Neural crest cell (in vitro differentiated cells): Measurements from ENCODE around the gene MARK3. TPM values are rescaled to one million over a fixed set of nuclear protein-coding genes. Genes with fewer than 3 reads are reported as not detected.
"Not testable (repeated sequence)": the region's sequence is repeated elsewhere in the genome, so short reads cannot be mapped to it uniquely, and the experiment has no call there.

Source experiments
- DNase-seq: peaks from one replicate; pipeline ENCODE4 v3.0.0; 2021; ENCODE audit warnings: low read depth, mixed read lengths, low spot score
- H3K27ac Mint-ChIP-seq: one replicate; pipeline ENCODE4 v1.8.0; 2021; ENCODE audit warnings: mild to moderate bottlenecking, mixed read lengths; ENCODE audit not compliant: unreplicated experiment
- H3K27me3 Mint-ChIP-seq: 2 replicates; pipeline ENCODE4 v1.8.0; 2021; ENCODE audit warnings: low read depth, mild to moderate bottlenecking, mixed read lengths
- H3K36me3 Mint-ChIP-seq: 2 replicates; pipeline ENCODE4 v1.8.0; 2021; ENCODE audit warnings: low read depth, mild to moderate bottlenecking, mixed read lengths
- H3K4me1 Mint-ChIP-seq: 2 replicates; pipeline ENCODE4 v1.8.0; 2021; ENCODE audit warnings: mixed read lengths
- H3K4me3 Mint-ChIP-seq: one replicate; pipeline ENCODE4 v1.8.0; 2021; ENCODE audit warnings: mild to moderate bottlenecking, mixed read lengths
- H3K9me3 Mint-ChIP-seq: 2 replicates; pipeline ENCODE4 v1.8.0; 2021; ENCODE audit warnings: mixed read lengths
- CTCF ChIP-seq: fragments of 200-600 bp; sonication (generic); conservative IDR thresholded peaks from 2 replicates; pipeline ENCODE4 v1.5.0; 2021; ENCODE audit warnings: antibody characterized with exemption, mild to moderate bottlenecking
- total RNA-seq: library from RNA; stranded (reverse); gene quantifications from 2 replicates; pipeline ENCODE4 v1.2.1, GENCODE V29; 2021

The MARK3 gene
- total RNA-seq, 1 donor from 2014 or later, result 98.8 TPM

- Mint-ChIP-seq H3K27ac (no peak overlapping the region), H3K4me3 (peak overlapping the region; percentile 57)
- no peak for TF ChIP-seq CTCF
These were observed 125.8 kb downstream of the MARK3 start for GRCh38 chr14:103510724-103511693.

GRCh38 chr14:103512180-103512579 lies 127.0 kb downstream of the MARK3 start:
- peaks cover 11% of the 10 kb centered on the region for H3K4me1 Mint-ChIP-seq
- not testable (repeated sequence) for H3K27ac Mint-ChIP-seq

More at GRCh38 chr14:103510724-103511693, 125.8 kb downstream of the MARK3 start:
- no peak for DNase-seq
- no peaks in the 10 kb centered on the region for H3K27me3 Mint-ChIP-seq
- peaks cover 4% of the 10 kb centered on the region for H3K4me1 Mint-ChIP-seq
- peaks cover 8% of the 10 kb centered on the region for H3K36me3 Mint-ChIP-seq
- H3K9me3 Mint-ChIP-seq, result no peaks in the 10 kb centered on the region

DNA sequence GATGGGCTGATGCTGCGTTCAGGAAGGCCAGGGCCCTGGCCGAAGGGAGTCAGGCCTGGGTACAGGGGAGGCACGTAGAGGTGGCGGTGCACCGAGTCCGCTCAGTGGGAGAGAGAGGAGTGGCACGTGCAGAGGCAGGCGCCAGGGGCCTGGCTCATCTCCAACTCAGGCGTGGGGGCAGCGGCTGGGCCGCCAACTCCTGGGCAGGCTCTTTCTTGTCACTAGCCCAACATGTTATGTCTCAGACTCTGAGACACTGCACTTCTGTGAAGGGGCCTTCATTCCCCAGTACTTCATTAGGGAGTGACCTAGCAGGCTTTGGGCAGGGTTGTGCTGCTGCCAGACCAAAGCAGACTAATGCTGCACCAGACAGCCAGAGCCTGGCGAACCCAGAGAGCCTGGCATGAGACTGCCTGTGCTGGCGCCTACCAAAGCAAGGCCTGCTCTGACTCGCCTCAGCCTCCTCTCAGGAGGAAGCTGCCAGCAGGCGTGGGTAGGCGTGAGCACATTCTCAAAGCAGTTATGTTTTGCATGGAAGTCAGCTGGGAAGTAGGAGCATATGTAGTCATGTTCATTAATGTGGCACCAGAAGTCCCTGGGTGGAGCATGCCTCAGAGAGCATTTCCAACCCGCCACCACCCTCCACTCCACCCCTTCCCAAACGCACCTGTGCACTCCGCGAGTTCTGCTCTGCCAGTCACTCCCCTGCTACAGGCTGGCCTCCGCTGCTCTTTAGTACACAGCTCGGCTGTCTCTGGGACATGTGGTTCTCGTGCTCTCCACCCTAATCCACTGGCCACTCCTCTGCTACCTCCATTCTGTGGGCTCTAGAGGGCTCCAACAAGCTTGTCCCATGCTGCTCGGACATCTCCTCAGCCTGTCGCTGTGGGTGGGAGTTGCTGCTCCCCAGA lies 127.7 kb downstream of the MARK3 start:
- DNase-seq, result no peak
- Mint-ChIP-seq H3K4me3 (peak overlapping the region; percentile 44), H3K4me1 (peaks cover 16% of the 10 kb centered on the region), H3K36me3 (peaks cover 6% of the 10 kb centered on the region), H3K9me3 (no peaks in the 10 kb centered on the region), H3K27me3 (peaks cover 13% of the 10 kb centered on the region), H3K27ac (peak overlapping the region; percentile 31)
- no peak for TF ChIP-seq CTCF

More at GRCh38 chr14:103512180-103512579, 127.0 kb downstream of the MARK3 start:
- not testable (repeated sequence) for H3K9me3 Mint-ChIP-seq, H3K36me3 Mint-ChIP-seq, H3K27me3 Mint-ChIP-seq, DNase-seq, H3K4me3 Mint-ChIP-seq

DNA sequence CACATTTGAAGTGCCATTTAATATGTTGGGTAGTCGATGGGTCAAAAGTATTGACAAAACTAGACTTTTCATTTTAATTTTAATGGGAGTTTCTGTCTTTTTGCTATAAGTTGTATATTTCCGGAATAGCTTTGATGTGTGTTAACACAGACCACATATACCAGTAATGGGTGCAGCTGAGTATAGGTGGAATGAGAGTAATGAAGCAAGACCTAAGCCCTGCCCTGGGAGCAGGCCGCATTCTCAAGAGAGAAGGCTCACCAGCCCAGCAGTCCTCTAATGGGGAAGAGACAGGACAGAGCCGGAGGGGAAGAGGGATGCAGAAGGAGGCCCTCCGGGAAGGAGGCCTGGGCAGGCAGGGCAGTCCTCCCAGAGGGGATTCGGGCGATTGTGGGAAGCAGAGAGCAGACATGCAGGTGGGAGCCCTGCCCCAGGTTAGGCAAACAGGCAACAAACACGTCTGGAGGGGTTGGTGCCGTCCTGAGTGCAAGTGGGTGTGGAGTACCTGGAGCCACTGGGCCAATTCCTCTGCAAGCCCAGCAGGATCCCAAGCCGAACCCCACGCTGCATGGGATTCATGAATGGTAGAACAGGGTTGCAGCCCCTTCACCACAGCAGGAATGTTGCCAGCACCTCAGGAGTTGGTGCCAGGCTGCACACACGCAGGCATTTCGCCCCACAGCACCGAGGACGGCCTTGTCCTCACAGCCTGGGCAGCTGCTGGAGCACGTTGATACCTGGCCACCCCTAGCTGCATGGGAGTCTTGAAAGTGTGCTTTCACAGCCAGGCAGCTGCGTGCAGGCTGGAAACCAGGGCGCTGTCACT lies 129.6 kb downstream of the MARK3 start:
- peak overlapping the region; percentile 64 for H3K4me3 Mint-ChIP-seq
- DNase-seq, result no peak
- H3K36me3 Mint-ChIP-seq, result peaks cover 14% of the 10 kb centered on the region
- no peaks in the 10 kb centered on the region for H3K9me3 Mint-ChIP-seq
- no peak for TF ChIP-seq CTCF
- H3K27ac Mint-ChIP-seq, result no peak overlapping the region
- peaks cover 23% of the 10 kb centered on the region for H3K27me3 Mint-ChIP-seq
- peaks cover 26% of the 10 kb centered on the region for H3K4me1 Mint-ChIP-seq

DNA sequence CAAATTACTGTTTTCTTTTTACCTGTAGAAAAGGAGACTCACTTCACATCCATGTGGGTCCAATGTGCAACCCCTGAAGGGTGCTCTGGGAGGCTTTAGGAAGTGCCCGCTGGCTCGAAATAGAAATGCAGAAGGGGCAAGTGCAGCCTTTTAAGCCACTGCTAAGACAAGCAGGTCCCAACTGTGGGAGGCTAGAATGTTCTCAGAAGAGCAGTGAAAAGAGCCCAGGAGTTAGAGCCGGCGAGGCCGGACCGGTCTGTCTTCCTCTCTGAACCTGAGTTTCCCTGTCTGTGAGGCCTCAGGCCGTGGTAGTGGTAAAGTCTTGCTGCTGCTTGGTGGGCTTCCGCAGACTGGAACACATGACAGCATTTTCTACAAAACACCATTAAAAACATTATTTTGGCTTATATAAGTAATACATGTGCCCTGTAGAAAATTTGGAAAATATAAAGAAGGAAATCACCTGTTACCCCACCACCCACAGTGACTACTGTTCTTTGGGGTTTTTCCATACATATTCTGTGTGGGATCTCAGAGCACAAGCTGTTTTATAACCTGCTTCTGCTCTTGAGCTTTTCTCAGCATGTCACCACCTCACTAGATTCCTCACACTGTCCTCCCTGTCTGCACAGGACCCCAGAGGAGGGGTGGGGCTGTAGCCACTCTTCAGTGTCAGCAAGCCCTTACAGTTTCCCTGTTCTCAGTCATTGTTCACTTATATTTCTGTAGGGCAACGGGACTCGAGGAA lies 131.4 kb downstream of the MARK3 start:
- Mint-ChIP-seq H3K36me3 (peaks cover 11% of the 10 kb centered on the region), H3K4me1 (peaks cover 26% of the 10 kb centered on the region), H3K9me3 (no peaks in the 10 kb centered on the region), H3K27me3 (peaks cover 23% of the 10 kb centered on the region), H3K4me3 (peak overlapping the region; percentile 83), H3K27ac (peak overlapping the region; percentile 59)
- no peak for DNase-seq
- no peak for TF ChIP-seq CTCF
